A673 (cell line): Measurements from ENCODE around the gene UBQLN3. TPM values are rescaled to one million over a fixed set of nuclear protein-coding genes. Genes with fewer than 3 reads are reported as not detected.

Experiments used
- BruUV-seq: library from RNA; stranded (reverse); fragments of 400-500 nt; replicated peaks from 2 replicates; lab custom pipeline; 2021; lab: Mats Ljungman, UMichigan
- CTCF ChIA-PET: fragments of 300-600 bp; sonication (Branson Sonifier 250); formaldehyde crosslinking; loops from one replicate; lab custom pipeline; 2022; ENCODE audit warnings: antibody characterized with exemption; lab: Charles Lee
- POLR2A ChIA-PET: fragments of 300-600 bp; sonication (Branson Sonifier 250); formaldehyde crosslinking; loops from one replicate; lab custom pipeline; 2022; ENCODE audit warnings: antibody characterized with exemption; ENCODE audit not compliant: low non-redundant PET; lab: Charles Lee
- DNase-seq: peaks from one replicate; pipeline ENCODE4 v3.0.0-alpha.2; 2015; ENCODE audit warnings: low spot score
- H3K27ac ChIP-seq: fragments of 200-600 bp; sonication (generic); 2 replicates; pipeline ENCODE4 v1.5.1; 2016; ENCODE audit warnings: mixed run types, low read depth, mild to moderate bottlenecking, mixed read lengths, antibody characterized with exemption, low read length; ENCODE audit not compliant: poor library complexity, severe bottlenecking
- H3K27me3 ChIP-seq: fragments of 200-600 bp; sonication (generic); replicated peaks from 2 replicates; pipeline ENCODE4 v1.6.1; 2017; ENCODE audit warnings: mixed run types, low read depth, mild to moderate bottlenecking, mixed read lengths, antibody characterized with exemption, low read length; ENCODE audit not compliant: insufficient read depth, poor library complexity
- H3K36me3 ChIP-seq: fragments of 200-600 bp; sonication (generic); 2 replicates; pipeline ENCODE4 v1.6.1; 2016; ENCODE audit warnings: mixed run types, mild to moderate bottlenecking, mixed read lengths, antibody characterized with exemption, low read length; ENCODE audit not compliant: insufficient read depth, poor library complexity, severe bottlenecking
- H3K4me1 ChIP-seq: fragments of 200-600 bp; sonication (generic); 2 replicates; pipeline ENCODE4 v1.6.1; 2017; ENCODE audit warnings: mixed run types, mild to moderate bottlenecking, mixed read lengths, antibody characterized with exemption, low read length; ENCODE audit not compliant: insufficient read depth, poor library complexity, severe bottlenecking
- H3K4me3 ChIP-seq: fragments of 200-600 bp; sonication (generic); 2 replicates; pipeline ENCODE4 v1.5.1; 2016; ENCODE audit warnings: low read depth, mixed run types, mild to moderate bottlenecking, mixed read lengths, low read length; ENCODE audit not compliant: poor library complexity, severe bottlenecking
- H3K9me3 ChIP-seq: fragments of 200-600 bp; sonication (generic); 2 replicates; pipeline ENCODE4 v1.6.1; 2016; ENCODE audit warnings: mixed run types, low read depth, mild to moderate bottlenecking, mixed read lengths, antibody characterized with exemption, low read length; ENCODE audit not compliant: poor library complexity, severe bottlenecking
- EZH2 ChIP-seq: fragments of 200-600 bp; sonication (generic); IDR thresholded peaks from 2 replicates; pipeline ENCODE4 v1.6.1; 2017; ENCODE audit warnings: borderline replicate concordance, low read depth, mild to moderate bottlenecking, mixed read lengths, antibody characterized with exemption, low read length; ENCODE audit not compliant: poor library complexity, severe bottlenecking
- intact Hi-C: fragments of 100-400 bp; cut with micrococcal nuclease; formaldehyde crosslinking; loops from one replicate; pipeline ENCODE4 v1.10.0; 2022; ENCODE audit not compliant: unreplicated experiment
- total RNA-seq: library from RNA; stranded (reverse); gene quantifications from 2 replicates; pipeline ENCODE4 v1.2.3, GENCODE V29; 2021
- TF ChIP-seq, protein P1 (sequence below): fragments of 300-800, 200-600 bp; sonication (generic); conservative IDR thresholded peaks from 2 replicates; pipeline ENCODE4 v1.5.1; 2017; ENCODE audit warnings: low read depth, mild to moderate bottlenecking, antibody characterized with exemption, low read length, moderate library complexity, mixed read lengths

Gene UBQLN3
- total RNA-seq, 1 experiment from 2014 or later = not detected

DNA sequence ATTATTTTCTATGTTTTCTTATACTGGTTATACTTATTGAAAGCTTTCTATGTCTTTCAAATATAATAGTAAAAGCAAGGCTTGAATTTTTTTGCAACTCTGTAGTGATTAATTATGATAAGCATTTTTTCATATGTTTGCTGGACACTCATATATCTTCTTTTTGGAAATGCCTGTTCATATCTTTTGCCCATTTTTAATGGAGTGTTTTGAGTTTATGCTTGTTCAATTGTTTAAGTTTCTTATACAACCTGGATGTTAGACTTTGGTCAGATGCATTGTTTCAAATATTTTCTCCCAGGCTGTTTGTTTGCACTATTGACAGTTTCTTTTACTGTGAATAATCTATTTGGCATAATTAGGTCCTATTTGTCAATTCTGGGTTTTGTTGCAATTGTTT, 26.7 kb upstream of the UBQLN3 start:
- Histone ChIP-seq H3K27ac (no peak overlapping the region), H3K9me3 (no peaks in the 10 kb centered on the region), H3K4me1 (no peaks in the 10 kb centered on the region), H3K27me3 (no peaks in the 10 kb centered on the region), H3K36me3 (no peaks in the 10 kb centered on the region), H3K4me3 (no peak overlapping the region)
- ChIA-PET CTCF (no interaction called here), POLR2A (no interaction called here)
- no TSS peak for BruUV-seq
- TF ChIP-seq, protein P1, sequence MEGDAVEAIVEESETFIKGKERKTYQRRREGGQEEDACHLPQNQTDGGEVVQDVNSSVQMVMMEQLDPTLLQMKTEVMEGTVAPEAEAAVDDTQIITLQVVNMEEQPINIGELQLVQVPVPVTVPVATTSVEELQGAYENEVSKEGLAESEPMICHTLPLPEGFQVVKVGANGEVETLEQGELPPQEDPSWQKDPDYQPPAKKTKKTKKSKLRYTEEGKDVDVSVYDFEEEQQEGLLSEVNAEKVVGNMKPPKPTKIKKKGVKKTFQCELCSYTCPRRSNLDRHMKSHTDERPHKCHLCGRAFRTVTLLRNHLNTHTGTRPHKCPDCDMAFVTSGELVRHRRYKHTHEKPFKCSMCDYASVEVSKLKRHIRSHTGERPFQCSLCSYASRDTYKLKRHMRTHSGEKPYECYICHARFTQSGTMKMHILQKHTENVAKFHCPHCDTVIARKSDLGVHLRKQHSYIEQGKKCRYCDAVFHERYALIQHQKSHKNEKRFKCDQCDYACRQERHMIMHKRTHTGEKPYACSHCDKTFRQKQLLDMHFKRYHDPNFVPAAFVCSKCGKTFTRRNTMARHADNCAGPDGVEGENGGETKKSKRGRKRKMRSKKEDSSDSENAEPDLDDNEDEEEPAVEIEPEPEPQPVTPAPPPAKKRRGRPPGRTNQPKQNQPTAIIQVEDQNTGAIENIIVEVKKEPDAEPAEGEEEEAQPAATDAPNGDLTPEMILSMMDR = no peak
- TF ChIP-seq EZH2 = no peak
- intact Hi-C loops = no loop called here
- no peak for DNase-seq

DNA sequence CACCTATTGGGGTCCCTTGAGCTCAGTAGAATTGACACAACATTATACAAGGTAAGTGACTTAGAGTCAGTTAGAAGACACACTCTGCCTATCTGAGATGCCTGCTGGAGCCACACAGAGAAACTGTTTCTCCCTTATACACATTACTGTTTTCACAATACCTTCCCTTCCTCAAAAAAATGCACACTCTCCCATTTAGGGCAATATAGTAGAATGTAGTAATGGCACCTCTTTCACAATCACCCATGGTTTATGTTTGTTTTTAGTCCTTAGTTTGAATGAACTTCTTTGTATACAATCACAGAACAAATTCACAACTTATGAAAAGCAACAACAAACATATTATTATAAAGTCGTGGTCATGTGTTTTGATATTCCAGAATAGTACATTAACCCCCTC, 24.3 kb upstream of the UBQLN3 start:
- no TSS peak for BruUV-seq
- H3K4me3 ChIP-seq = no peak overlapping the region
- H3K4me1 ChIP-seq = no peaks in the 10 kb centered on the region
- POLR2A ChIA-PET = no interaction called here
- TF ChIP-seq EZH2 = no peak
- TF ChIP-seq, protein P1 = no peak
- no peak for DNase-seq
- no peaks in the 10 kb centered on the region for H3K9me3 ChIP-seq
- intact Hi-C loops = no loop called here
- H3K27ac ChIP-seq = no peak overlapping the region
- CTCF ChIA-PET = no interaction called here
- no peaks in the 10 kb centered on the region for H3K36me3 ChIP-seq
- no peaks in the 10 kb centered on the region for H3K27me3 ChIP-seq

DNA sequence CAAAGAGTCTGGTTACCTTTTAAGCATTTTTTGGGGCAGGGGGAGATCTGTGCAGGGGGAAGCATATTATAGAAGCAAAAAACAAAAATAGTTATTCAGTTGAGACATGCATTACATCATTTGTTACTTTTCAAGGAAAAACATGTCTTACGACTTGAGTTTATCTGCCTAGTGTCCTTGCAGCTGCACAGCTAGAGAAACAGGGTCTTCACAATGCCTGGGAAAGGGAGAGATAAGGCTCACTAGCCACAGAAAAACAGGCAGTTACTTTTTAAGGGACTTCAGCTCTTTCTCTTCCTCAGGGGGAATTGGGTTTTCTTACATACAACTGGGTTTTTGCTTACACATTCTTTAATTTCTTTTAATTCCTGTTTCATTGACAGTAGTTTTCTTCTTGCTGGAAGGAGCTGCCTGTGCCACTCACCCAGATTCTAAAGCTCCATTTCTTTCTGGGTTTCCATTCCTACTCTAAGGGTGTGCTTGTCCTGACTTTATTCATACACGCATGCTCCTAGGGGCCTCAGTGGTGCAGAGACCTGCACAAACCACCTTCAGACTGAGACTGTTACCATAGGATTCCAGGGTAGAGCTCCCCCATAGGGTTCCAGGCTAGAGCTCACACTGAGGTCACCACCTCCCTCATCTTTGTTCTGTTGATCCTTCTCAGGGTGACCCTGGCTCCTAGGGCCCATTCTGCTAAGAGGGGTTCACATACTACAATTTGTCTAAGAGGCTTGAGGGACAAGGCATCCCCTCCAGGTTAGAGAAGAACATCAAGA, 21.5 kb upstream of the UBQLN3 start:
- BruUV-seq = no TSS peak
- Histone ChIP-seq H3K27ac (no peak overlapping the region), H3K36me3 (no peaks in the 10 kb centered on the region), H3K4me1 (no peaks in the 10 kb centered on the region), H3K4me3 (no peak overlapping the region), H3K27me3 (no peaks in the 10 kb centered on the region), H3K9me3 (no peaks in the 10 kb centered on the region)
- CTCF ChIA-PET = no interaction called here
- POLR2A ChIA-PET = no interaction called here
- no peak for DNase-seq
- TF ChIP-seq, protein P1 = no peak
- no peak for TF ChIP-seq EZH2
- intact Hi-C loops = no loop called here
